ENCODE measurements around the gene MORF4L2. TPM values are rescaled to one million over a fixed set of nuclear protein-coding genes. Genes with fewer than 3 reads are reported as not detected.

MORF4L2 gene
- total RNA-seq, 2 experiments from 2014 or later: 201 to 212 TPM

GRCh38 chrX:103687073-103687695 lies 685 bp upstream of the MORF4L2 start:
- Histone ChIP-seq H3K4me3 (ENCODE audit: low read length) (peak overlapping the region; percentile 76), H3K27ac (ENCODE audit: low read depth in 1 of 2, low read length in 2 of 2) (peak overlapping the region; percentile 92 to 99), H3K9me3 (ENCODE audit: control insufficient read depth in 1 of 2, insufficient read depth in 1 of 2, low read length in 2 of 2) (no peaks in the 10 kb centered on the region), H3K4me1 (ENCODE audit: insufficient read depth, low read length) (no peaks in the 10 kb centered on the region), H3K36me3 (ENCODE audit: insufficient read depth, low read length) (peaks cover 18% of the 10 kb centered on the region), H3K27me3 (ENCODE audit: control insufficient read depth in 1 of 2, insufficient read depth in 2 of 2, low read length in 2 of 2) (no peaks in the 10 kb centered on the region)
- no peaks in the 10 kb centered on the region for H3K27me3 Mint-ChIP-seq
- intact Hi-C loops (cut with DNase I, micrococcal nuclease): loop anchor here (5.0 to 10.0 kb wide), 5 partner anchors 62 to 478 kb away; partner anchors contain the start of genes FAM199X (in 1 of the 2) and TCEAL1 (in 1 of the 2)
- no peak overlapping the region for H3K4me3 Mint-ChIP-seq
- POLR2A ChIA-PET: interaction anchor here (0.6 to 1.4 kb wide), 5 partner anchors 11 to 1755 kb away, joined by 3 to 10 read pairs (median 3); partner anchors contain the start of genes SLC25A53 and ZMAT1
- DNase-seq (peak; percentile 75 to 92 (median 85)), ATAC-seq (ENCODE audit: poor library complexity) (peak; percentile 58)
- no peak overlapping the region for H3K27ac Mint-ChIP-seq
- H3K36me3 Mint-ChIP-seq (ENCODE audit: low read depth): peaks cover 26% of the 10 kb centered on the region
- H3K4me1 Mint-ChIP-seq (ENCODE audit: low read depth): peaks cover 4% of the 10 kb centered on the region
- peak; percentile 15 for TF ChIP-seq CTCF (IDR thresholded peaks at IDR 0.05)
- CTCF ChIA-PET: no interaction called here
- no peaks in the 10 kb centered on the region for H3K9me3 Mint-ChIP-seq

DNA sequence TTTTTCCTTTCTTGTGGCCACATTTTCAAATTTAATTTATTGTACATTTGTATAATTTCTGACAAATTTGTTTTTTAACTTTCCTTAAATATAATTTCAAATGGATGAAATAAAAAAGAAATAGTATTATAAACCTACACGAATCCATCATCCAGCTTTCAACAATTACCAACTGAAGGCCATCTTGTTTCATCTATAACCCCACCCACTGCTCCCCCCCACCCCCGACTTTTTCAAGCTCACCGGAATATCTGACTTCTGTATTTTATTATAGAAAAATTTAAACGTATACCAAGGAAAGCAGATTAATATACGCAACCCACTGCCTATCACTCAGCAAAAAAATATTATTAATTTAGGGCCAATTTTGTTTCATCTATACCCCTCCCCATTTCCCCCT lies 1.1 kb downstream of the MORF4L2 start:
- H3K4me3 ChIP-seq (ENCODE audit: low read length): peak overlapping the region; percentile 76
- no peak overlapping the region for H3K27ac ChIP-seq (ENCODE audit: low read depth in 1 of 2, low read length in 2 of 2)
- ChIA-PET POLR2A (interaction anchor here (1.0 kb wide), 1 partner anchor 75 kb away, joined by 3 read pairs; no protein-coding TSS in a partner anchor), CTCF (no interaction called here)
- H3K27ac Mint-ChIP-seq: no peak overlapping the region
- no peak for TF ChIP-seq CTCF (IDR thresholded peaks at IDR 0.05)
- H3K27me3 Mint-ChIP-seq: no peaks in the 10 kb centered on the region
- DNase-seq: peak in 3 of 14 experiments; percentile 2 to 20 (median 11)
- H3K4me3 Mint-ChIP-seq: peak overlapping the region; percentile 85
- intact Hi-C loops (cut with DNase I, micrococcal nuclease): loop anchor here (5.0 to 10.0 kb wide), 5 partner anchors 61 to 479 kb away; partner anchors contain the start of genes FAM199X (in 1 of the 2) and TCEAL1 (in 1 of the 2)
- H3K36me3 ChIP-seq (ENCODE audit: insufficient read depth, low read length): peaks cover 28% of the 10 kb centered on the region
- ATAC-seq (ENCODE audit: poor library complexity): no peak
- H3K4me1 ChIP-seq (ENCODE audit: insufficient read depth, low read length): no peaks in the 10 kb centered on the region
- H3K27me3 ChIP-seq (ENCODE audit: control insufficient read depth in 1 of 2, insufficient read depth in 2 of 2, low read length in 2 of 2): no peaks in the 10 kb centered on the region
- peaks cover 35% of the 10 kb centered on the region for H3K36me3 Mint-ChIP-seq (ENCODE audit: low read depth)
- no peaks in the 10 kb centered on the region for H3K9me3 Mint-ChIP-seq
- H3K4me1 Mint-ChIP-seq (ENCODE audit: low read depth): peaks cover 4% of the 10 kb centered on the region
- H3K9me3 ChIP-seq (ENCODE audit: control insufficient read depth in 1 of 2, insufficient read depth in 1 of 2, low read length in 2 of 2): no peaks in the 10 kb centered on the region

GRCh38 chrX:103681443-103681842 lies 5.1 kb downstream of the MORF4L2 start:
- Mint-ChIP-seq H3K36me3 (ENCODE audit: low read depth) (peaks cover 68% of the 10 kb centered on the region), H3K4me3 (no peak overlapping the region), H3K4me1 (ENCODE audit: low read depth) (peaks cover 9% of the 10 kb centered on the region), H3K27me3 (no peaks in the 10 kb centered on the region), H3K9me3 (no peaks in the 10 kb centered on the region), H3K27ac (no peak overlapping the region)
- H3K4me3 ChIP-seq (ENCODE audit: low read length): no peak overlapping the region
- no peaks in the 10 kb centered on the region for H3K4me1 ChIP-seq (ENCODE audit: insufficient read depth, low read length)
- no peaks in the 10 kb centered on the region for H3K9me3 ChIP-seq (ENCODE audit: control insufficient read depth in 1 of 2, insufficient read depth in 1 of 2, low read length in 2 of 2)
- peaks cover 61% of the 10 kb centered on the region for H3K36me3 ChIP-seq (ENCODE audit: insufficient read depth, low read length)
- CTCF ChIA-PET: no interaction called here
- TF ChIP-seq CTCF (IDR thresholded peaks at IDR 0.05): no peak
- no peak for DNase-seq
- POLR2A ChIA-PET: no interaction called here
- no peak for ATAC-seq (ENCODE audit: poor library complexity)
- intact Hi-C loops (cut with DNase I, micrococcal nuclease): loop anchor here (5.0 to 10.0 kb wide), 4 partner anchors 54 to 483 kb away; partner anchors contain the start of genes TCEAL1 (in 2 of the 2) and FAM199X (in 1 of the 2)
- H3K27ac ChIP-seq (ENCODE audit: low read depth in 1 of 2, low read length in 2 of 2): no peak overlapping the region
- no peaks in the 10 kb centered on the region for H3K27me3 ChIP-seq (ENCODE audit: control insufficient read depth in 1 of 2, insufficient read depth in 2 of 2, low read length in 2 of 2)

All from CD4-positive, alpha-beta T cell (primary cell).